ENCODE results near the gene SMG7.

The SMG7 gene

DNA sequence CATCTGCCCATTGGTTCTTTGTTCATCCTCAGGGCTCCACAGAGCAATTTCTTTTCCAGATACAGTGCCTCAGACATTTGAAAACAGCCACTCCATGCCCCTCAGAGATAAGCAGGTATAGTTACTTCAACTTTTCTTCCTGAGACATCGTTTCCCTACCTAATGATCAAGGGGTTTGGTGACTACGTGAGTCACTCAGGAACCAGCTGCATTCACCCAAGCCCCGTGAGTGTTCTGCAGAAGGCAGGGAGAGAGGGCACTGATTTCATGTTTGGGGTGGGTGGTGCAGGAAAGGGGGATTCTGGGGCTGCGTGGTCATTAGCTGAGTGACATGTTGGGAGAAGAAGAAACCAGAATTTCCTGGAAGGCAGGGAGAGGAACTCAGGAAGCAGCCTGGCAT lies 93.0 kb downstream of the SMG7 start:
- DNase-seq (ENCODE audit: low read depth in 2 of 2): no peak

DNA sequence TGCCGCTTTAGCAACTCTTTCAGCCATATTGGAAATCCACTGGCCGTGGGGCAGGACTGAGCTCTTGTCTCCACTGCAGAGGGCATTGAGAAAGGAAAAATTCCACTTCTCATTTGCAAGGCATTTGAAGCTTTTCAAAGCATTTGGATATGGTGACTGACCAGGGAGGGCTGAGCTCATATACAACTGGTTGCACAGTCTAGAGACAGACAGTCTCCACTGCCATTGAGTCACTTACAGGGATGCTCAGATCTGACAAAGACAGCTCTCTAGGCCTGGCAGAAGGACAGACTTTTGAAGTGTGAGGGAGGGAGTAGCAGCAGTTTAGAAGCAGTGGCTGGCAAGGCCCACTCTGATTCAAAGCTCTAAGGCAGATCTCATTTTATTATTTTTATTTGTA lies 93.7 kb downstream of the SMG7 start:
- no peak for DNase-seq (ENCODE audit: low read depth in 2 of 2)

DNA sequence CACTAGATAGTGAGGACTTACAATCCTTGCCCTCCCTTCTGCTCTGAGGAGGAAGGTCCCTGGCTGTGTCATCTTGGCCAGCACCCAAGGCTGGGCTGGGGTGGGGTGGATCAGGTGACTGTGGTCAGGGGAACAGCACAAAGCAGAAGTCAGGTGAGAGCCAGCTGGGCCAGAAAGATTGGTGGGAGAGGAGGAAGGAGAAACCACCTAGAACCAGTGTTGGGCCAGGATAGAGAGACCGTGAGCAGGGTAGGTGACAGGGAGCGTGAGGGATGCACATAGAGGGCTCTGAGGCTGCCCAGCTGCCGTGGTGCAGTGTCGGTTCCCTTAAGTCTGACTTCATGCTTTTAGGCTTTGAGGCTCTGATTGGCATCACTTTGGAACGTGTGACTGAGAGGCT lies 95.3 kb downstream of the SMG7 start:
- DNase-seq (ENCODE audit: low read depth in 2 of 2): no peak

DNA sequence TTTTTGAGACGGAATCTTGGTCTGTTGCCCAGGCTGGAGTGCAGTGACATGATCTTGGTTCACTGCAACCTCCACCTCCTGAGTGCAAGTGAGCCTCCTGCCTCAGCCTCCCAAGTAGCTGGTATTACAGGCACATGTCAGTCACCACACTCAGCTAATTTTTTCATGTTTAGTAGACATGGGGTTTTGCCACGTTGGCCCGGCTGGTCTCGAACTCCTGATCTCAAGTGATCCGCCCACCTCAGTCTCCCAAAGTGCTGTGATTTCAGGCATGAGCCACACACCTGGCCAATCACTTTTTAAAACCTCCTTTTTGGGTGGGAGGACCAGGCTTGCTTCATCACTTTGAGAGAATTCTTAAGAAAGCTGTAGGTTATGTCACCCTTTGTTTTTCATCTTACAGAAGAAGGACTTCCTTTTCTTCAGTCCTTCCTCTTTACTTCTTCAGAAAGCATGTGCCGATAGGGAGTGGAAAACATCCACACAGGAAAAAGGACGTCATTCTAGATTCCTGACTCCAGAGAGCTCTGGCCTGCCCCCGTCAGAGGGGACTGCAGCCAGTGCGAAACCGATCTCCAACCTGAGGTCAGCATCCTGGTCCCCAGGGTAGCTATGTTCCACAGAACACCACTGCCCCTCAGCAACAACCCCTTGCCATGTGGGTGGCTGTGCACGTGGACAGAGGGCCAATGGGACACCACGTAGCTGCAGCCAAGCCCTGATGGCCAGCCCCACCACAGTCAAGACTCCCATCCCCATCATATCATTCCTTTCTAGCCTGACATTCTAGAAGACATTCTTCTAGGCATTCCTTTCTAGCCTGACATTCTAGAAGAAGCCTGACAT lies 96.1 kb downstream of the SMG7 start:
- no peak for DNase-seq (ENCODE audit: low read depth in 2 of 2)

DNA sequence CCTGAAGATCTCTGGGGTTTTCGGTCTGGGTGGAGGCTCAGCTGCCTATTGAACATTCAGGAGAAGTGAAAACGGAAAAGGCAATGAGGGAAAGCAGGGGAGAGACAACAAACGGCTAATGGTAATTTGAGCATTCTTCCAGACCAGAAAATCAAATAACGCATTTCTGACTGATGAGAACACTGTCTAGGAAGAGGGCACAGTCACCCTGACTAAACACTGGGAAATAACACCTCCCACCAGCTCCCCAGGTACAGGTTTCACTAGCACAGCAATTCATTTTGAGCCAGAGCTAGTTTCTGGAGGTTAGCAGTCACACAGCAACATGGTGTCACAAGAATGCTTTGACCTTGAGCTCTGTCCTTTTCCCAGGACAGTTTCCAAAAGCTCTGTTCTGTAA lies 96.8 kb downstream of the SMG7 start:
- no peak for DNase-seq (ENCODE audit: low read depth in 2 of 2)

DNA sequence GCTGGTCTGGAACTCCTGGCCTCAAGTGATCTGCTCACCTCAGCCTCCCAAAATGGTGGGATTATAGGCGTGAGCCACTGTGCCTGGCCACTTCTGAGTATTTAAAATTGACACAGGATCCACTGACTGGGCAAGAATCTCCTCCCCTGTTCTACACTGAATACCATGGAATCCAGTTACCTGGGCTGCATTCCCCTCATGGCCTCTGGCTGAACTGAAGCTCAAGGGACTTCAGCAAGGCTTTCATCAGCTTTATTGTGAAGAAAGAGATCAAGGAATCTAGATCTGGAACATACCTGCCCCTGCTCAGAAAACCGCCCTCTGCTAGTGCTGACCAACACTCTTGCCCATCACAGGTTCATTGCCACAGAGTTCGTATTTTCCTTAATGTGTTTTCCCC lies 97.5 kb downstream of the SMG7 start:
- no peak for DNase-seq (ENCODE audit: low read depth in 2 of 2)

DNA sequence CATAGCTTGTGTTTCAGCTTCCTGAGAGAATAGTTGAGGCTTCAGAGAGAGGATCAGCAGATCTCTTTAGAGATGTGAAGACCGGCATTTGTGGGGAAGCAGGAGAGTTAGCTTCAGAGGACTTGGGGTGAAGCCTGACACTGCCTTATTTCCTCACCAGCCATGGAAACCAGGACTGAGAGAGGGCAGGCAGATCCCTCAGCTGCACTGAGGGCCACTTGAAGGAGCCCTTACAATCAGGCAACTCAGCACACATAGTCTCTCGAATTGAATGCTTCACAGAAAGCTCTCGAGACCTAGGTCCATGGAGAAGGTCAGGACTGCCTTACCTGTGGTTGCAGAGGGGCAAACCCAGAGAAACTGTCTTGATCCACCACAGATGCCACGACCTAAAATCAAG lies 98.2 kb downstream of the SMG7 start:
- no peak for DNase-seq (ENCODE audit: low read depth in 2 of 2)

DNA sequence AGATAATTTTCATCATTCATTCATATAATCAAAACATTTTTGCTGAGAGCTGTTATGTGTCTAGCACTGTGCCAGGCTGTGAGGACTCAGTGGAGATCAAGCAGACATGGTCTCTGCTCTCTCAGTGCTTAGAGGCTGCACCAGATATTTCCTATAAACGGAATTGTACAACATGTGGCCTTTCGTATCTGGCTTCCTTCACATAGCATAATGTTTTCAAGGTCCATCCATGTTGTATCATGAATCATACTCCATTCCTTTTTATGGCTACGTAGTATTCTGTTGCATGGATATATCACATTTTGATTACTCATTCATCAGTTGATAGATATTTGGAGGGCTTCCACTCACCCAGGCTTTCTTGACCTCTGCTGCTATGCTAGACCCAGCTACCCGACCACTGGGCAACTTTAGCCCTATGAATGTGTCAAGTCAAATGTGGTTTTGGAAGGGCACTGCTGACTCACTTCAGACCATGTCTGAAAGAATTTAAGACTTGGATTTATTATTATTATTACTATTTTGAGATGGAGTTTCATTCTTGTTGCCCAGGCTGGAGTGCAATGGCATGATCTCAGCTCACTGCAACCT lies 99.5 kb downstream of the SMG7 start:
- DNase-seq (ENCODE audit: low read depth in 2 of 2): no peak

DNA sequence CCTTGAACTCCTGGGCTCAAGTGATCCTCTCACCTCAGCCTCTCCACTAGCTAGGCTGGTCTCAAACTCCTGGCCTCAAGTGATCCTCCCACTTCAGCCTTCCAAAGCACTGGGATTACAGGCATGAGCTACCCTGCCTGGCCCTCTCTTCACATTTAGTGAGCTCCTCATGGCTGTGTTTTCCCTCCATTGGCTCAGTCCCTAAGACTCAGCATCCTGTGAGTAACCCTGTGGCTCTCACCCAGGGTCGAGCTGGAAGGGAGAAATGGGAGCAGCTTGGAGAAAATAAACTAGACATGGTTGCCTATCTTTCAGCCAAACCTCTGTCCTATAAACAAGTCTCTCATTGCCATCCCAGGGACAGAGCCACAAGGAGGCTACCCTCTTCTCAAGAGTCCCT lies 100.4 kb downstream of the SMG7 start:
- DNase-seq (ENCODE audit: low read depth in 2 of 2): no peak

DNA sequence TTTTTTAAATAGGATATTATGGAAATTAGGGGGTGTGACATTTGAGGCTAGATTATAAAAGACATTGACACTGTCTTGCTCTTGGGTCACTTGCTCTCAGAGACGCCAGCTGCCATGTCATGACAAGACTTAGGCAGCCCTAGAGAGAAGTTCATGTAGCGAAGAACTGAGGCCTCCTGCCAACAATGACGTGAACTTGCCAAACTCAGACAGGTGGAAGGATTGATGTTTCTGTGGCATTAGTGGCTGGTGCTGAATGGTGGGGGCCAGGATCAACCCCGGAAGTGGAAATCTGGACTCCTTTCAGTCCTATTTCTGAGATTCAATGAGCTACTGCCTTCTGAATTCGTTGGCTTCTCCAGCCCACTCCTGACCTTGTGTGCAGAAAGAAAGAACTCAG lies 103.3 kb downstream of the SMG7 start:
- DNase-seq (ENCODE audit: low read depth in 2 of 2): no peak

DNA sequence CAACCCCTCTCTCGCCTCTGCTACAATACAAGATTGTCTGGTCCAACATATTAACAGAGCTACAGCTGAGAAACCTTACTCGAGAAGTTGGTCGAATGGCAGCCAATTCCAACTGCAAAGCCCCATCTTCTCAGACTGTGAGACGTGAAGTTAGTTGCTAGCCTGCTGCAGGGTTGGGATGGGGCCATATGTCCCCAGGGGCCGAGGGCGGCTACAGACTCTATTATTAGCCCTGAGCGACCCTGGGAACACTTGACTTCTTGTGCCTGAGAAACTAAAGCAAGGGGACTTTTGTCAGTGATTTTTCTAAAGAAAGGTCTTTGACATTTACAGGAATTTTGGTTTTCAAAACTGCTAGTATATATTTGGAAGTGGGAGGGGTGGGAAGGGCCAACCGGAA lies 104.2 kb downstream of the SMG7 start:
- DNase-seq (ENCODE audit: low read depth in 2 of 2): no peak

DNA sequence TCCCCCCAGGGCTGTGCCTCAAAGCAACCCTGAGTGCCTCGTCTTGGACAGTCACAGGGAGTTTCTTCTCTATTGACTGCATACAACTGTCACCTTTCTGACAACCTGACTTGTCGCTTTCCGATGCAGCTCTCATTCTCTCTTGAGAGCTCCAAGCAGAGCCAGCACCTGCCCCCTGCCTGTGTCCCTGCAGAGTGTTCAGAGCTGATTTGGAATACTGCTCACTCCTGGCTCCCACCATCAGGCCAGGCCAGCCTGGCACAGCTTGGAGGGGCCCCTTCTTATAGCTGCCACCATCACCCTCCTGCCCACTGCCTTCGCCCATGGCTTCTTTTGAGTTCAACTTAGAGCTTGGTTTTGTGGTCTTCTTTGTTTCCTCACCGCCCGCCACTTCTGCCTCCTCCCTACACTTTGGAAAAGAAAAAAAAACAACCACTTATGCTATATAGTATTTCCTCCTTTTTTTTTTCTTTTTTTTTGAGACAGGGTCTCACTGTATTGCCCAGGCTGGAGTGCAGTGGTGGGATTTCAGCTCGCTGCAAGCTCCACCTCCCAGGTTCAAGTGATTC lies 105.7 kb downstream of the SMG7 start:
- DNase-seq (ENCODE audit: low read depth in 2 of 2): no peak

DNA sequence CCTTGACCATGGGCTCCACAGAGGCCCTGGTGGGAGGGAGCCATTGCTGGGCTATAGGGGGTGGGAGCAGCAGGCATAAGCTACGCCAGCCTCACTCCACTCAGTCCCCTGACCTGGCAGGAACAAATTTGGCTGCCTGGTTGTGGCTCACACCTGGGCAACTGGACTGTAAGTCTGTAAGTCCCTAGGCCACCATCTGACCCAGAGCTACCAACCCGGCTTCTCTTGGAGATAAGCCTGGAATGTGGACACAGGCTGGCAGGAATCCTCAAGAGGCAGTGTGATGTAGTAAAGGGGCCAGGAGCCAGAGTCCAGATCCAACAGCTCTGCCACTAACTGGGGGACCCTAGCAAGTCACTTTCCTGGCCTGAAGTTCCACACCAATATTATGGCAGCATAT lies 106.6 kb downstream of the SMG7 start:
- DNase-seq (ENCODE audit: low read depth in 2 of 2): no peak

DNA sequence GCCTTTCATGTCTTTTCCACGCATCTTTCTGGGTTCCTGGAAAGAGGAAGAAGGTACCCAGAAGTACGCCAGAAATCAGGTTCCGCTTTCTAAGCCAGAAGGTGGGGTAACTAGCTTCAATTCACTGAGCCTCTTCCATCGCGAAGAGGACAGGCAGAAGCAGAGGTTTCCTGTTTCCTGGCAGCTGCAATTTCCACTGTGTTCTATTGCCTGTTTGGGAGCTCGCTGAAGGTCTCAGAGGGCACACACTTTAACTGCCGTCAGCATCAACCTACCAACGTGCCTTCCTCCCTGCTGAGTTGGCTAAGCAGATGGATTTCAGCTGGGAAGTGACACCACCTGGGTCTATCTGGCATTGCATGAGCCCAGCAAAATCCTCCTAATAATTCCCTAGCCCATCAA lies 108.0 kb downstream of the SMG7 start:
- DNase-seq (ENCODE audit: low read depth in 2 of 2): no peak

DNA sequence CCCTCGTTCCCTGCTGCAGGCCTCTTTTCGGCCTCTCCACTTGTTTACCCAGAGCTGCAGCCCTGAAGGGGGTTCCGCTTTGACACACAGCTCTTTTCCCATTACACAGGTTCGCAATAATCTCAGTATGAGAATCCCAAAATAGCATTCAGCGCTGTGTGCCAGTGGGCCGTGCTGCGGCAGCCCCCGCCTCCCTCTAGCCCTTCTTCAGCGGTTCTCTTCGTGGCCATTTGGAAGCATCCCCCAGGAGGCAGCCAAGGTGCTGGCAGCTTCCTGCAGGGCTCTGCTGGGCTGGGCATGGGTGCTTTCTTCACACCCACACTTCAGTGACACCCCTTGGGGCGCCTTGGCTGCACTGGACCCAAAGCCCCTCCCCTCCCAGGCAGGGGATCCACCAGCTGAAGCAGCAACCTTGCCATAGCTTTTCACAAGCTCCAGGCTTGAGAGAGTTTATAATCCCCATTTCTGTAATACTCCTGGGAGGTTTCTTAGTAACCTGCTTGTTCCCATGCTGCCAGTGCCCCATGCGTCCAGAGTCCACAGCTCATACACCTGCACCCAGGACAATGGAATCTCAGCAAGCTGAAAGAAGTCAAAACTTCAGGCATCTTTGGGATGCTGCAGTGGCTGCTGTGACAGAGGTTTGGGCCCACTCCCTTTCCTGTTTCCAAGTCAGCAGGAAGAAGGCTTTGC lies 109.9 kb downstream of the SMG7 start:
- no peak for DNase-seq (ENCODE audit: low read depth in 2 of 2)

DNA sequence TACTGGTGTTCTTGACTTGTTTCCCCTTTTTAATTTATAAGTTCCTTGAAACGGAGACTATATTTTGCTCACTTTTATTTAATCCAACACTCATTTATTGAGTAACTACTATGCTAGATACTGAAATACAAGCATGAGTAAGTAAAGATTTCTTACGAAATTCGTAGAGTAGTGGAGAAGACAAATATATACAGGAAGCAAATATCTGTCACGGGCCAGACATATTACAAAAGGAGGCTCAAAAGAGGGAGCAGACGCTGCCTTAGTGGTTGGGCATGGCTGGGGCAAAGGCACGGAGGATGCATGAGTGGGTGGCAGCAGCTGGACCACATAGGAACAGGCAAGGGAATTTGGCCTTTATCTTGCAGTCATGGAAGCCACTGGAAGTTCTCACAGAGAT lies 111.2 kb downstream of the SMG7 start:
- no peak for DNase-seq (ENCODE audit: low read depth in 2 of 2)

DNA sequence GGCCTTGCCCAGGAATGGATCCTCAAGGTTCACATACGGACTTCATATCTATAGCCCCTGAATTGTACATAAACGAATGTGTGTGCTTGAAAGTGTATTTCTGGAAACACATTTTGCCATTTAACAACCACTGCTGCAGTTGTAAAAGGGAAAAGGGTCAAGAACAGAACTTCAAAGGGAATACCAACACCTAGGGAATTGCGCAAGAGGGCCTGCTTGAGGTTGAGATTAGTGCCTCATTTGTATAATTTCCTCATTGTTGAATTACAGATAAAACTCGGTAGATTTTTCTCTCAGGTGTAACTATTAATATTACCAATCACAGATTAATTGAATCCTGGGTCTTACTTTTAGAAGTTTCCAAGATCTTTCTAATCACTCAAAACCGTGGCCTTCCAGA lies 111.8 kb downstream of the SMG7 start:
- no peak for DNase-seq (ENCODE audit: low read depth in 2 of 2)

DNA sequence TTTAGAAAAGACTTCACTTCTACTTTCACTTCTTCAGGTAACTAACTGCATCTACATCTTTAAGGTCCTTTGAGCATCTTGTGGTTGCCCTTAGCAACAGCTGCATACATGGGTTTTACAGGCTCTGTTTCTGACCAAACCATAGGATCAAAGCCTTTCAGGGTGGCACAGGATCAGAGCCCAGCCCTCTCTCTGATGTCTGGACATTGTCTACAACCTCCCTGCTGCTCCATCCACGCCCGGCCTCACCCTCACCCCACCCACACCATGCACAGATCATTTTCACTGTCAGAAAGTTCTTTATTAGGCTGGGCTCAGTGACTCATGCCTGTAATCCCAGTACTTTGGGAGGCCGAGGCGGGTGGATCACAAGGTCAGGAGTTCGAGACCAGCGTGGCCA lies 112.7 kb downstream of the SMG7 start:
- no peak for DNase-seq (ENCODE audit: low read depth in 2 of 2)

DNA sequence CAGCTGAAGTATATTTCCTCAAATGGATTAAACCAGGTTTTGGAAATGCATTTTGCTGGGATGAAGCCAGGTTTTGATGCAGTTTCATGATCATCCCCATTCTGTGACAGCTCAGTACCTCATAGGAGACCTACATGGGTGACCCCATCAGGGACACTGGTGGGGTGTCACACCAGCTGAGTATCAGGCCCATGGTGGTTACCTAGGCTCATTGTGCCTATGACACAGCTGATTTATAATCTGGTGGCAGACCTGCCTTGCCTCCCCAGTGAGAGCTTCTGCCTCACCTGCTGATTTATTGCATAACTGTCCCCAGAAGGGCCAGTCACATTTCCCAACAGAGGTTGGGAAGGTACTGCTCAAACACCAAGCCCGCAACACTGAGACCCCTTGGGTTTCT lies 114.2 kb downstream of the SMG7 start:
- DNase-seq (ENCODE audit: low read depth in 2 of 2): no peak

DNA sequence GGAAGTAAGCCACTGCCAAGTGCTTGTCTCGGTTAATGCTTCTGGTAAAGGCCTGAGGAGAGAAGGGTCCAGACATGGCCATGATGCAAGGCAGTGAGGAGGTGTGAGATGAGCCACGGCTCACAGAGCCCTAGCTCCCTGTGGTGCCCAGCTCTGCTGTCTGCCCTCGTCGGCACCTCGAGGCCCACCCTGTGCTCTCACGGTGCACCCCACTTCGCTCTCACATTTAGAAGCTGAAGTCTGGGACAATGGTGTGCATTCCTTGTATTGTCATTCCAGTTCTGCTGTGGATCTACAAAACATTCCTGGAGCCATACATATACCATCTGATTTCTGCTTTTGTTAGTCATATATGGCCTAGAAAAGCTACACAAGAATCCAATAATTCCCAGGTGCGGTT lies 114.6 kb downstream of the SMG7 start:
- no peak for DNase-seq (ENCODE audit: low read depth in 2 of 2)

DNA sequence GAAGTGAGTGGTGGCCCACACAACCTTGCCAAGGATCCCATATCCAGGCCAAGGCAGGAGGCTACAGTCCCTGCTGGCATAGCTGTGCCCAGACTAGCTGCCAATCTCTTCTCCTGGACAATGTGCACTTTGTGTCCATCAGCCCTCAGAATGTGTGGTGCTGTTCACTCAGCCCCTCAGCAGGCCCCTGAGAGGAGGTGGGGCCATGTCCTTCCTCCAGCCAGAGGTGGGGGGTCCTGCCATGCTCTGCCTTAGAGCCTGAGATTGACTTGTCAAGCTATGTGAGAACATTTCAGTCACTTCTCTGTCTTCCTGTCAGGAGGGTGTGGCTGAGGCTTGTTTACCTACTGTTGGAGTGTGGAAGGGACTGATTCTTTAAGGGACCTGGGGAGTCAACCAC lies 116.5 kb downstream of the SMG7 start:
- no peak for DNase-seq (ENCODE audit: low read depth in 2 of 2)

DNA sequence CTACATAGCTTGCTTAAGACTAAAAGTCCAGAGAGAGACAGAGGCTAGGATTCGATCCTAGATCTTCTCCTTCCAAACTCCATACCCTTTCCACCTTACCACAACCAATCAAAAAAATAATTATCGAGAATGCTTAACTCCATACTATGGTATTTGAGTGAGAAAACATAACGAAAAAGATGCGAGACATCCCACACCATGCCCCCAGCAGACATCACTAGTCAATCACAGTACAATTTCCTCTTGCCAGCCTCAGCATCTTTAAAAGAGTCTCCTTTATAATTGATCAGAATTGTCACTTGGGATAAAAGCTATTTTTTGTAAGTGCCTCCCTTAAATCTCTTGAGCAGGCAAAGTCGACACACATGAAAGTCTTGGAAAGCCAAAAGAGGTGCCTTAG lies 117.1 kb downstream of the SMG7 start:
- DNase-seq (ENCODE audit: low read depth in 2 of 2): no peak

DNA sequence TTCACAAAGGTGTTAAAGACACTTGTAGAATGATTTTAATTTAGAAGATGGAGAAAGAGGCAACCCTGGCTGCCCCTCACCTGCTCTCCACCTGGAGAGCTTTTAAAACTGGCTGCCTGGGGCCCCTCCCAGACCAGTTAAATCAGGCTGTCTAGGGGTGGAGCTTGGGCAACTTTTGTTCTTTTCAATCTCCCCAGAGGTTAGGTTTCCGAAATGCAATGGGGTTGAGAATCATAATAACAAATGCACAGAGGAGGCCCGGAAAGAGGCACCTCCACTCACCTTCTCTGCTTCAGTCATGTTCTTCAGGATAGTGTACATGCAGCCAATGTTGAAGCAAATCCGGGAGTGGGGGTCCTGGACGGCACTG lies 117.6 kb downstream of the SMG7 start:
- DNase-seq (ENCODE audit: low read depth in 2 of 2): no peak

Measured in stimulated activated CD8-positive, alpha-beta memory T cell treated with anti-CD3 and anti-CD28 coated beads, Interleukin-7, amount 100 ng/mL, for 4 hours (primary cell).